Measurements from ENCODE around the gene DMRT1. TPM values are rescaled to one million over a fixed set of nuclear protein-coding genes. Genes with fewer than 3 reads are reported as not detected.
"Not testable (repeated sequence)": the region's sequence is repeated elsewhere in the genome, so short reads cannot be mapped to it uniquely, and the experiment has no call there.

DMRT1 gene
- total and polyA plus RNA-seq, 7 donors = not detected

DNA sequence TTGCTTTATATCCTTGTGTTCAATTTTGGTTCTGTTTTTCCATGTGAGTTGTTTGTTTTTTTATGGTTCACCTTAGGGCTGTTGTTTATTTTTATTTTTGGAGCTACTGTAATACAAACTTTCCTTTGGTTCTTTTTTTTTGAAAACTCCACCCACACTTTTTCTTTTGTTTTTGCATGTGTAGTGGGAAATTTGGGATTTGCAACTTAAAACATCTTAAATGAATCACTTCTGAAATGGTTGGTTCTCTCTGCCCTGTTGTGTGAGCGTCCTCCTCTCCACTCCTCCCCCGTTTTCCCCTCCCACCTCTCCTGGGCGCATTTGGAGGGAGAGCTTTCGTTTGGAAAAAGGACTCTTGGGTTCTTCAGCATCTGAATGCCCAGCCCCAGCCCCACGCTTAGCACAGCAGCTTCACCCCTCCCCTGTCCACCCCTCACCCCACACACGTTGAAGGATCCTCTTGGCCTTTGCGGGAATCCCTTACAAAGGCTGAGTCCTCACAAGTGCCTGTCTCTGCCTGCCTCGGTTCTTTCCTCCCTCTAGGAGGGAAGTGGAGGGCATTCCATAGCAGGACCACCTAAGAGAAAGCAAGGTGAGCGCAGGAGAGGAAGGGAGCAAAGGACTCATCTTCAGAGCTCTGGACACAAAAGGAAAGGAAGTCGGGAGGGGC, 67.2 kb downstream of the DMRT1 start:
- ATAC-seq = no peak
- Histone ChIP-seq H3K9me3 (no peaks in the 10 kb centered on the region), H3K4me3 (no peak overlapping the region), H3K4me1 (no peaks in the 10 kb centered on the region), H3K27me3 (ENCODE audit: insufficient read depth in 3 of 3, low read length in 2 of 3) (peaks cover 0 to 27% (median 2%) of the 10 kb centered on the region in 3 donors), H3K36me3 (ENCODE audit: insufficient read depth in 1 of 2, low read depth in 1 of 2) (no peaks in the 10 kb centered on the region), H3K27ac (no peak overlapping the region)
- DNase-seq = no peak
- 24 to 35% (median 27%) methylated on average over 10 of the region's 10 CpGs for WGBS, 3 donors
- intact Hi-C loops (cut with DNase I) = no loop called here
- TF ChIP-seq, protein P1, sequence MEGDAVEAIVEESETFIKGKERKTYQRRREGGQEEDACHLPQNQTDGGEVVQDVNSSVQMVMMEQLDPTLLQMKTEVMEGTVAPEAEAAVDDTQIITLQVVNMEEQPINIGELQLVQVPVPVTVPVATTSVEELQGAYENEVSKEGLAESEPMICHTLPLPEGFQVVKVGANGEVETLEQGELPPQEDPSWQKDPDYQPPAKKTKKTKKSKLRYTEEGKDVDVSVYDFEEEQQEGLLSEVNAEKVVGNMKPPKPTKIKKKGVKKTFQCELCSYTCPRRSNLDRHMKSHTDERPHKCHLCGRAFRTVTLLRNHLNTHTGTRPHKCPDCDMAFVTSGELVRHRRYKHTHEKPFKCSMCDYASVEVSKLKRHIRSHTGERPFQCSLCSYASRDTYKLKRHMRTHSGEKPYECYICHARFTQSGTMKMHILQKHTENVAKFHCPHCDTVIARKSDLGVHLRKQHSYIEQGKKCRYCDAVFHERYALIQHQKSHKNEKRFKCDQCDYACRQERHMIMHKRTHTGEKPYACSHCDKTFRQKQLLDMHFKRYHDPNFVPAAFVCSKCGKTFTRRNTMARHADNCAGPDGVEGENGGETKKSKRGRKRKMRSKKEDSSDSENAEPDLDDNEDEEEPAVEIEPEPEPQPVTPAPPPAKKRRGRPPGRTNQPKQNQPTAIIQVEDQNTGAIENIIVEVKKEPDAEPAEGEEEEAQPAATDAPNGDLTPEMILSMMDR (IDR thresholded peaks at IDR 0.05) = no peak

DNA sequence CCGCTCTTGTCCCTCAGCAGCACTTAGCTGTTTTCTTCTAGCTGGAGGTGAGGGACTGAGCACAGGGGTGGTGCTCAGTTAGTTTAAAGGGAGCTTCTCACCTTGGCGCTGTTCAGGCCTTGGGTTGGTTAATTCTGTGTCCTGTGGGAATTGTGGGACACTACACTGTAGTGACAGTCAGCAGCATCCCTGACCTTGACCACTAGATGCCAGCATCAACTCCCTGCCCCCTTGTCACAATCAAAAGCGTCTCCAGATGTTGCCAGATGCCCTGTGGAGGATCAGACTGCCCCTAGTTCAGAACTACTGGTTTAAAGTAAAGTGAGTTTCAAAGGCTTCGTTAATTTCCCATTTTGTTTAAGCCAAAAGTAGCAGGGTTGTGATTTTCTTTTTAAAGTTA, 69.5 kb downstream of the DMRT1 start:
- Histone ChIP-seq H3K9me3 (no peaks in the 10 kb centered on the region), H3K4me3 (no peak overlapping the region), H3K36me3 (ENCODE audit: insufficient read depth in 1 of 2, low read depth in 1 of 2) (no peaks in the 10 kb centered on the region), H3K4me1 (no peaks in the 10 kb centered on the region), H3K27ac (no peak overlapping the region), H3K27me3 (ENCODE audit: insufficient read depth in 3 of 3, low read length in 2 of 3) (peaks cover 0 to 22% (median 2%) of the 10 kb centered on the region in 3 donors)
- WGBS, 3 donors = 50 to 60% (median 57%) methylated on average over 4 of the region's 4 CpGs
- ATAC-seq (no peak), DNase-seq (no peak)
- TF ChIP-seq, protein P1 (IDR thresholded peaks at IDR 0.05) = no peak
- intact Hi-C loops (cut with DNase I) = no loop called here

DNA sequence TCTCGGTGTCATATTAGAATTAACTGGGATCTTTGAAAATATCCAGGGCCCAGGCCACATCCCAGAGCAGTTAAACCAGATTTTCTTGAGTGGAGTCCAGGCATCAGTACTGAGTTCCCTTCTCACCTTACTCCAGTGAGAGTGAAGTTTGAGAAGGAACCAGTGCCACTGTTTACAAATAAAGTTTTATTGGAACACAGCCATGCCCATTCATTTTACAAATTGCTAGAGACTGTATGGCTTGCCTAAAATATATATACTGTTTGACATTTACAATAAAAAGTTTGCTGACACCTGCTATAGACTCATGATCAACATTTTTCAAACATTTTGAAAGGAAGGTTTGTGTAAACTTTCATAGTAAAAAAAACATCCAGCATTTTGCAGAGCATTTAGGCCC, 71.3 kb downstream of the DMRT1 start:
- Histone ChIP-seq H3K4me3 (no peak overlapping the region), H3K27me3 (ENCODE audit: insufficient read depth in 3 of 3, low read length in 2 of 3) (peaks cover 0 to 12% (median 2%) of the 10 kb centered on the region in 3 donors), H3K27ac (no peak overlapping the region), H3K4me1 (no peaks in the 10 kb centered on the region), H3K9me3 (no peaks in the 10 kb centered on the region), H3K36me3 (ENCODE audit: insufficient read depth in 1 of 2, low read depth in 1 of 2) (no peaks in the 10 kb centered on the region)
- TF ChIP-seq, protein P1 (IDR thresholded peaks at IDR 0.05) = no peak
- intact Hi-C loops (cut with DNase I) = no loop called here
- 90 to 100% (median 92%) methylated on average over 1 of the region's 1 CpG for WGBS, 3 donors
- DNase-seq (no peak), ATAC-seq (no peak)

DNA sequence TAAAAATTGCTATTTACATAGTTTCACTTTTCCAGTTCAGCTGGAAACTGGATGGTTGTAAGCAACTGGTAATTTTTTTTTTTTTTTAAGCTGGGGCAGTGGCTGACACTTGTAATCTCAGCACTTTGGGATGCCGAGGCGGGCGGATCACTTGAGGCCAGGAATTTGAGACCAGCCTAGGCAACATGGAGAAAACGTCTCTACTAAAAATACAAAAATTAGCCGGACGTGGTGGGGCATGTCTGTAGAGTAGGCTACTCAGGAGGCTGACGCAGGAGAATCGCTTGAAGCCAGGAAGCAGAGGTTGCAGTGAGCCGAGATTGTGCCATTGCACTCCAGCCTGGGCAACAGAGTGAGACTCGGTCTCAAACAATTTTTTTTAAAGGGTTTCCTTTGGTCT, 72.0 kb downstream of the DMRT1 start:
- H3K27me3 ChIP-seq (ENCODE audit: insufficient read depth in 3 of 3, low read length in 2 of 3); intact Hi-C loops (cut with DNase I); DNase-seq; H3K4me3 ChIP-seq; H3K27ac ChIP-seq; H3K36me3 ChIP-seq (ENCODE audit: insufficient read depth in 1 of 2, low read depth in 1 of 2); ATAC-seq; H3K4me1 ChIP-seq; H3K9me3 ChIP-seq: not testable (repeated sequence)
- 74 to 83% (median 78%) methylated on average over 10 of the region's 10 CpGs for WGBS, 3 donors

DNA sequence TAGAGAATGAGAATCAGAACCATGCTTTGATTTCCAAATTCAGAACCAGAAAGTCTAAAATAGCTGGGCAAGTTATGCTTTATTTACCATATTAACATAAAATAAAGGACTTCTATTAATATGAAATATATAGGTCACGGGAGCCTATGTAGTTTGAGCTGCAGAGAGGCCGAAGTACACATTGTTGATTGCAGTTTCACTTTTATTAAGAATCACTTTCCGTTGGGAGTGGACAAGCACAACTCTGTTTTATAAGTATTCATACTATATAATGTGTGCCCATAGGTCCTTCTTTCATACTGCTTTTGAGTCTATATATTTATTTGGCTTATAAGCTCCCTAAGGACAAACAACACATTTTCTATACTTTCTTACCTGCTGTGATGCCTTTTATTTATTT, 76.2 kb downstream of the DMRT1 start:
- 78 to 91% (median 87%) methylated on average over 3 of the region's 3 CpGs for WGBS, 3 donors
- Histone ChIP-seq H3K36me3 (ENCODE audit: insufficient read depth in 1 of 2, low read depth in 1 of 2) (no peaks in the 10 kb centered on the region), H3K9me3 (no peaks in the 10 kb centered on the region), H3K4me3 (no peak overlapping the region), H3K27me3 (ENCODE audit: insufficient read depth in 3 of 3, low read length in 2 of 3) (peaks cover 0 to 7% (median 0%) of the 10 kb centered on the region in 3 donors), H3K4me1 (no peaks in the 10 kb centered on the region), H3K27ac (no peak overlapping the region)
- intact Hi-C loops (cut with DNase I) = no loop called here
- ATAC-seq = no peak
- TF ChIP-seq, protein P1 (IDR thresholded peaks at IDR 0.05) = no peak
- no peak for DNase-seq

Data from psoas muscle (tissue), 8 donors.